ENCODE results near the gene LY6G5B.

- TF ChIP-seq, protein P1, sequence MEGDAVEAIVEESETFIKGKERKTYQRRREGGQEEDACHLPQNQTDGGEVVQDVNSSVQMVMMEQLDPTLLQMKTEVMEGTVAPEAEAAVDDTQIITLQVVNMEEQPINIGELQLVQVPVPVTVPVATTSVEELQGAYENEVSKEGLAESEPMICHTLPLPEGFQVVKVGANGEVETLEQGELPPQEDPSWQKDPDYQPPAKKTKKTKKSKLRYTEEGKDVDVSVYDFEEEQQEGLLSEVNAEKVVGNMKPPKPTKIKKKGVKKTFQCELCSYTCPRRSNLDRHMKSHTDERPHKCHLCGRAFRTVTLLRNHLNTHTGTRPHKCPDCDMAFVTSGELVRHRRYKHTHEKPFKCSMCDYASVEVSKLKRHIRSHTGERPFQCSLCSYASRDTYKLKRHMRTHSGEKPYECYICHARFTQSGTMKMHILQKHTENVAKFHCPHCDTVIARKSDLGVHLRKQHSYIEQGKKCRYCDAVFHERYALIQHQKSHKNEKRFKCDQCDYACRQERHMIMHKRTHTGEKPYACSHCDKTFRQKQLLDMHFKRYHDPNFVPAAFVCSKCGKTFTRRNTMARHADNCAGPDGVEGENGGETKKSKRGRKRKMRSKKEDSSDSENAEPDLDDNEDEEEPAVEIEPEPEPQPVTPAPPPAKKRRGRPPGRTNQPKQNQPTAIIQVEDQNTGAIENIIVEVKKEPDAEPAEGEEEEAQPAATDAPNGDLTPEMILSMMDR (IDR thresholded peaks at IDR 0.05), result no peak
- no peak for TF ChIP-seq POLR2AphosphoS5 (IDR thresholded peaks at IDR 0.05)
Observed at GRCh38 chr6:31622684-31623091, 47.1 kb upstream of the LY6G5B start.

Data from suprapubic skin (tissue), 3 donors.